Endothelial cell of umbilical vein (primary cell): ENCODE data around the gene PSENEN.

Source experiments
- CTCF ChIP-seq, 2 donors: IDR thresholded peaks; 1 replicate in 1 of 2; 2 replicates in 1 of 2; pipeline ENCODE4 v1.5.1; 2011; ENCODE audit warnings: low read length in 2 of 2, mild to moderate bottlenecking in 2 of 2, moderate library complexity in 2 of 2, control low read depth in 1 of 2, inconsistent platforms in 1 of 2, low read depth in 1 of 2; ENCODE audit not compliant: insufficient read depth in 1 of 2; ENCODE audit errors: extremely low read depth in 1 of 2
- EZH2 ChIP-seq: IDR thresholded peaks from 2 replicates; pipeline ENCODE4 v1.6.1; 2012; ENCODE audit warnings: borderline replicate concordance, low read depth, mild to moderate bottlenecking, moderate library complexity, low read length, inconsistent platforms; ENCODE audit not compliant: severe bottlenecking
- FOS ChIP-seq: IDR thresholded peaks from 2 replicates; pipeline ENCODE4 v1.6.1; 2011; ENCODE audit warnings: mild to moderate bottlenecking, low read length, moderate library complexity, borderline replicate concordance; ENCODE audit not compliant: insufficient read depth
- JUN ChIP-seq: IDR thresholded peaks from 2 replicates; pipeline ENCODE4 v1.6.1; 2011; ENCODE audit warnings: borderline replicate concordance, low read depth; ENCODE audit not compliant: insufficient read length, insufficient read depth
- MYC ChIP-seq: IDR thresholded peaks from one replicate; pipeline ENCODE4 v1.6.1; 2011; ENCODE audit warnings: mild to moderate bottlenecking, low read depth, low read length
- POLR2A ChIP-seq: IDR thresholded peaks from 2 replicates; pipeline ENCODE4 v1.6.1; 2012; ENCODE audit warnings: low read depth, mild to moderate bottlenecking, control low read depth, low read length
- POLR2AphosphoS5 ChIP-seq: IDR thresholded peaks from 2 replicates; pipeline ENCODE4 v1.6.1; 2012; ENCODE audit warnings: low read depth, mild to moderate bottlenecking, control low read depth, low read length, moderate library complexity; ENCODE audit not compliant: insufficient read depth
- TF ChIP-seq, protein P1 (sequence below): IDR thresholded peaks from 2 replicates; pipeline ENCODE4 v1.6.1; 2011; ENCODE audit not compliant: insufficient read depth, insufficient read length

- peak; percentile 42 to 63 for TF ChIP-seq CTCF (IDR thresholded peaks at IDR 0.05; ENCODE audit: extremely low read depth in 1 of 2, insufficient read depth in 1 of 2, low read depth in 1 of 2, low read length in 2 of 2)
- TF ChIP-seq POLR2A: peak; percentile 63
- peak; percentile 73 for TF ChIP-seq POLR2AphosphoS5
- no peak for TF ChIP-seq EZH2
- no peak for TF ChIP-seq FOS
- TF ChIP-seq, protein P1, sequence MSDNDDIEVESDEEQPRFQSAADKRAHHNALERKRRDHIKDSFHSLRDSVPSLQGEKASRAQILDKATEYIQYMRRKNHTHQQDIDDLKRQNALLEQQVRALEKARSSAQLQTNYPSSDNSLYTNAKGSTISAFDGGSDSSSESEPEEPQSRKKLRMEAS: no peak
- no peak for TF ChIP-seq JUN
- no peak for TF ChIP-seq MYC
Measured at GRCh38 chr19:35744430-35745327, 772 bp upstream of the PSENEN start.
